HG03108 (cell line): Measurements from ENCODE around the gene NAE1.
"Not testable (repeated sequence)": the region's sequence is repeated elsewhere in the genome, so short reads cannot be mapped to it uniquely, and the experiment has no call there.

ENCODE experiments used
- ATAC-seq: cut with Tn5 transposase; IDR thresholded peaks from one replicate; pipeline ENCODE4 v1.9.1; 2021; ENCODE audit warnings: moderate library complexity; ENCODE audit not compliant: unreplicated experiment

NAE1 gene

DNA sequence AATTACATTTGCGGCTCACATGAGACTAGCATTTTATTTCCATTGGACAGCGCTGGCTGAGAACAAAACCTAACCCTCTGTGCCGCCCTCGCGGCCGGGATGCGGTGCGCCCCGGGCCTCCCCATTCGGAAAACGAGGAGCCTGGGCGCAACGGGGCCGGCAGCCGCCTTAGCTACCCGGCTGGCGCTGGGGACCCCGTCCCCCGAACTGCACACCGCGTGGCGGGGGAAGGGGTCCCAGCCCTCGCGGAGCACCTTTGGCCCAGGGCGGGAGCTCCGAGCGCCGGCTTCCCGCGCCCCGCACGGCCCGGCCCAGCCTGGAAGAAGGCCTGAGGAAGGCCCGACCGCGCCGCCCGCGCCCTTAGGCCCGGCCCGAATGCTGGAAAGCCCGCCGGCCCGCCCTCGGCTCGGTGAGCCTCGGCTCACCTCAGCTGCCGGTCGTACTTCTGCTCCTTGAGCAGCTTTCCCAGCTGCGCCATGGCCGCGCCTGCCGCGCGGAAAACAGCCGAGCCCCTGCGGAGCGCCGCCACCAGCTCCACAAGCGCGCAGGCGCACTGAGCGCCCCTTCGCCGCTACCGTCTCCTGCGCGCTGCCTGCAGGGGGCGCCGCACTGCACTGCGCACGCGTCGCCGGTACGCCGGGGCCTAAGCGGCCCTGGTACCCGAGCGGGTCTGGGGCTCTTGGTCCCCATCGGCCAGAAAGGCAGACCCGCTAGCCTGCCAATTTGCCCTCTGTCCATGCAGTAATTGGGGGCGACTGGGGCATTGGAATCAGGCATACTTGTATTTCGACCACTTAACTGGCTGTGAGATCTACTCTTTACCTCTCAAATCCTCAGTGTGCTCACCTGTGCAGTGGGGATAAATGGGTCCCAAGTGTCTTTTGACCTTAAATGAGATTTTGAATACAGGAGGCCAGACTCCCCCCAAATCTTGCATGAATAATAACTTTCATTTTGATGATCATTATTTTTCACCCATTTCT lies at the start of gene NAE1:
Gene NAE1 (minus strand): TSS at position 555 of the 983 bp plus-strand sequence. CDS start 77 bp downstream, at position 478.
- peak; percentile 91 for ATAC-seq

DNA sequence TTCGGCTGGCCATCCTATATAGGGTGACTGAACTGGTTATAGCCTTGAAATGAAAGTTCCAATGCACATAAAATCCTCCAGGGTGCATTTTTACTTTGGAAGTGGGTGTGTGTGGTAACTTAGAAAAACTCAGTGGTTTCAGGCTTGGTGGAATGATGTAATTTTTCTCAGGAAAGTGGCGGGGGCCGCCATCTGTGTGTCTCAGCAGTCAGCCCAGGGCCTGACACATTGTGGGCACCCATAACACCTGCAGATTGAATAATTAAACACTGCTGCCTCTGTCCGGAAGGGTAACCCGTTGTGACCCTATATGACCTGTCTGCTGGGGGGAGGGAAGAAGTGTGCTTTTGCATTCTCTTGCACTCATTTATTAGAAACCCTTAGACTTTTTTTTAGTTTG lies 47.3 kb upstream of the NAE1 start:
- ATAC-seq = no peak

DNA sequence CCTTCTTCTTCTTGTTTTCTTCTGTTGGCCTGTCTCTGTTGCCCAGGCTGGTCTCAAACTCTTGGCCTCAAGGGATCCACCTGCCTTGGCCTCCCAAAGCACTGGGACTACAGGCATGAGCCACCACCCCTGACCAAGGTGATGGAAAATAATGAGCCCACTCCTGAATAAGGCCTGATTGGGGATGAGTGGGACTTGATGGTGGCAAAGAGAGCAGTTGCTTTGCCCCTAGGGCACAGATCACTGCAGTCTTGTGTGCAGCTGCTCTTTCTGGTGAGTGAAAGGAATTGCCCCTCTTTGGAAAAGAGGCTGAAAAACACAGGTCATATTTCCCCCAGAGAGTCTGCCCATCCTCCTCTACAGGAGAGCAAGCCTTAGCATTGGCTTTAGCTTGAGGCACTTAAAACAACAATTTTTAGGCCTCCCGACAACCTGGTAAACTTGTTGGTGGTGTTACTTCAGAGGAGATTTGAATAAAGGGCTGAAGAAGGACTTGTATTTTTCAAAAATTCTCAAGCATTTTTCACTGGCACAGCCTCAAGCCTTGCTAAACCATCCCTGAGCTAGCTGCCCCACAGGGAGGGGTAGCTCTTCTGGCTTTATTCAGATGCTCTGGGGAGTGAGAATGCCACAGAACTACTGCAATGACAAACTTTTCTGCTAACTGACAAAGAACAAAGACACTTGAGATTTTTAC lies 43.5 kb upstream of the NAE1 start:
- ATAC-seq = no peak

DNA sequence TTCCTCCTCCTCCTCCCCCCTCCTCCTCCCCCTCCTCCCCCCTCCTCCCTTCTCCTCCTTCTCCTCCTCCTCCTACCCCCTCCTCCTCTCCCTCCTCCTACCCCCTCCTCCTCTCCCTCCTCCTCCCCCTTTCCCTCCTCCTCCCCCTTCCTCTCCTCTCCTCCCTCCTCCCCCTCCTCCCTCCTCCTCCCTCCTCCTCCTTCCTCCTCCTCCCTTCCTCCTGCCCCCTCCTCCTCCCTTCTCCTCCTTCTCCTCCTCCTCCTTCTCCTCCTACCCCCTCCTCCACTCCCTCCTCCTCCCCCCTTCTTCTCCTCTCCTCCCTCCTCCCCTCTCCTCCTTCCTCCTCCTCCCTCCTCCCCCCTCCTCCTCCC lies 42.9 kb upstream of the NAE1 start:
- ATAC-seq = no peak

DNA sequence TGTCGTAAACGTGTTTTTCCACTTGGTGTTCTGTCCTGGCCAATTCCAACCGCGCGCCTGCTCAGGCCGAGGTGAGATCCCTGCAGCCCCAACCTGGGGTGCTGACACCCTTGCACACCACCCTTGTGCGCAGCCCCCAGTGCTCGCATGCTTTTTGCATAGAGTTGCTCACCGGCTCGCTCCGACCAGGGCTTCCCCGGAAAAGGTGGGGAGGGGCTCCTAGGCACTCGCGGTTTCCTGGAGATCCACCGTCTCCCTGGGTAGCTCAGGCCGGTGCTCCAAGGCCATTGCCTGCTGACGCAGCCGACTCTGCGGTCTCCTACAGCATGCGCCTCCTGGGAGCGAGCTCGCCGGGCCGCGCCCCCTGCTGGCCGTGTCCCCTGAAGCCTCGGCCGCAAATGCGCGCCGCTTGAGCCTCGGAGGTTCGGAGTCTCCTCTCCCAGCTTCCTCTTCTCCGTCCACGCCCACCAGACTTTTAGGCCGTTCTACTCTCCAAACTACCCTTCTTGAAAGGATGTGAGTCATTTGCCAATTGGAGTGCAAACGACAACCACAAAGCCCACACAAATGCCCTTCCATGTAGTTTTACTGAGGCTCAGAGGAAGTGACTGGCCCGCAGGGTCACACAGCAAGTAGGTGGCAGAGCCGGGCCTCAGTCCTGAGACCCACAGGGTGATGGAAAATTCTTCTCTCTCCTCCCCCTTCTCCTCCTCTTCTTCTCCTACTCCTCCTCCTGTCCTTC lies 42.3 kb upstream of the NAE1 start:
- peak; percentile 72 for ATAC-seq

DNA sequence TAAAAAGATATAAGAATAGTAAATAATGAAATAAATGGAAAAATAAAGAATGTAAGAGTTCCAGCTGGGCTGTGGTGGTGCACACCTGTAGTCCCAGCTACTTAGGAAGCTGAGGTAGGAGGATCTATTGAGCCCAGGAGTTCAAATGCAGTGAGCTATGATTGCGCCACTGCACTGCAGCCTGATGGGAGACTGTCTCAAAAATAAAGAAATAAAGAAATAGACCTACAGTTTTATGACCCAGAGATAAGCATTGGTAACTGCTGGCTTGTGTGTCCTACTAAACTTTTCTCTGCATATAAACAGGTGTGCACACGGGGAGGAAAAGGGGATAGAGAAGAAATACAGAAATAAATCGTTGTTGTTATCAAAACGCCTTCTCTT lies 41.8 kb upstream of the NAE1 start:
- no peak for ATAC-seq

DNA sequence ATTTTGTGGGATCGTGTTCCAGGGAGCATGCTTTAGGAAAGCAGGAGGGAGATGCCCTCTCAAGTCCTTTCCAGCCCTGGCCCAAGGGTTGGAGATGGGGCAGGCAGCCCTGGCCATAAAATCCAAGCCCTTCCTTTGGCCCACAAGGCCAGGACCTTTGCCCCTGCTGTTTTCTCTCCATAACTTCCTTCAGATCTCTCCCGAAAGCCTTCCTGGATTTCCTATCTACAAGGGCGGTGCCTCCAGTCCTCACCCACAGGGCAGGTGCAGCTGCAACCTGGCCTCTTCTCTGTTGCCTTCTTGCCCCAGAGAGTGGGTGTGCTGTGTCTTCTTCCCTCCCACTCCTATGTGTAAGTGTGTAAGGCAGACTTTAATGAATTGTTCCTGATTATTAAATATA lies 41.1 kb upstream of the NAE1 start:
- no peak for ATAC-seq

DNA sequence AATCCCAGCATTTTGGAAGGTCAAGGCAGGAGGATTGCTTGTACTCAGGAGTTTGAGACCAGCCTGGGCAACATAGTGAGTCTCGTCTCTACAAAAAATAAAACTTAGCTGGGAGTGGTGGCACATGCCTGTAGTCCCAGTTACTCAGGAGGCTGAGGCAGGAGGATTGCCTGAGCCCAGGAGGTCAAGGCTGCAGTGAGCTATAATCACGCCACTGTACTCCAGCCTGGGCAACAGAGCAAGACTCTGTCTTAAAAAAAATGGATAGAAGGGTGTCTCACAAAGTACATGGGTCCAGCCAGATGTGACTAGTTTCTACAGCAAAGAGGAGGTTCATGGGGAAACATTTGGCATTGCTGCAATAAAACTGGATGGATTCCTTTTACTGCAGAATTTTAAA lies 40.6 kb upstream of the NAE1 start:
- not testable (repeated sequence) for ATAC-seq

DNA sequence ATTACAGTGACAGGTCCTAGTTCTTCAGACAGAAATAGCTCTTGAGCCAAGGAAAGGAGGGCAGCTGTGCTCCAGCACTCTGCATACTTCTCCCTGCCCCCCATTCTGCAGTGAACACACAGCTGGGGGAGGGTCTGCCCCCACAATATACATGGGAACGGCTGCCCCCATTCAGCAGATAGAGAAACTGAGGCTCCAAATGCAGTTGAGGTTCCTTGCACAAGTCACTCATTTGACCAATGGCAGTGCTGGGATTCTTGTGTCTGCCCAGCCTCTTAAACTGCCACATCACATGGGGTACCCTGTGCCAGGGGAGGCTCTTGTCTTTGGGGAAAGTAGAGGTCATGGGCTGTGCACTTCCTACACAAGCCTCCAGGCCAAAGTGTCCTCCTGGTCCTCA lies 38.6 kb upstream of the NAE1 start:
- ATAC-seq = no peak

DNA sequence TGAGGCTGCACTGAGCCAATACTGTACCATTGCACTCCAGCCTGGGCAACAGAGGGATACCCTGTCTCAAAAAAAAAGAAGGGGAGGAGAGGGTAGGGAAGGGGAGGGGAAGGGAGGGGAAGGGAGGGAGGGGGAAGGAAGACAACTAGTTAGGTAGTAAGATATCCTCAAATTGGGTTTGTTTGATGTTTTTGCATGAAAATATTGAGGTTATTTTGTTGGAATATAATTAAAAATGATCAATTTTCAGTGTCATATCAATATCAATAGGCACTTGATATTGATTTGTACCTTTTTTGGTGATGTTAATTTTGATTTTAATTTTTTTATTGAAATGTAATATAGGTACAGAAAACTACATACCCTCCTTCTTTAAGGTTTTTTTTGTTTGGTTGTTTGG lies 32.9 kb upstream of the NAE1 start:
- ATAC-seq = no peak

DNA sequence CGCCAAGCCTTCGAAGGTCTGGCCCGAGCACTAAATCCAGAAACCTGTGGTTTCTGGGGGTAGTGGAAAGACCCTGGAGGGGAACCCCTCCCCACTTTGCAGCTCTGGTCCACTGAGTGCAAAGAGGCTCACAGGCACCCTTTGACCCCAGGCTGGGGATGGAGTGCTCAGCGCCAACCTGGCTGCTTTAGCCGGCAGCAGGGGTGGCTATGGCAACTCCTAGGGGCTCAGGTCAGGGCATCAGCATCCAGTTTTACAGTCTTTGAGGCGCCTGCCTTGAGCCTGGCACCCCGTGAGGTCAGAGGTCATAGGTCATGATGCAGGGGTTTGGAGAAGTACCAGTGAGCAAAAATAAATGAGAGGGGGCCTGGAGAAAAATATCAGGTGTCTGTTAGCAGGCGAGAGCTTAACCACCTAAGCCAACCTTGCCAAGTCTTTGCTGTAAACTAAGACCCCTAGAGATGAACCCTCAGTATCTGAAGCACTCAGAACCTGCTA lies 31.3 kb upstream of the NAE1 start:
- ATAC-seq = no peak

DNA sequence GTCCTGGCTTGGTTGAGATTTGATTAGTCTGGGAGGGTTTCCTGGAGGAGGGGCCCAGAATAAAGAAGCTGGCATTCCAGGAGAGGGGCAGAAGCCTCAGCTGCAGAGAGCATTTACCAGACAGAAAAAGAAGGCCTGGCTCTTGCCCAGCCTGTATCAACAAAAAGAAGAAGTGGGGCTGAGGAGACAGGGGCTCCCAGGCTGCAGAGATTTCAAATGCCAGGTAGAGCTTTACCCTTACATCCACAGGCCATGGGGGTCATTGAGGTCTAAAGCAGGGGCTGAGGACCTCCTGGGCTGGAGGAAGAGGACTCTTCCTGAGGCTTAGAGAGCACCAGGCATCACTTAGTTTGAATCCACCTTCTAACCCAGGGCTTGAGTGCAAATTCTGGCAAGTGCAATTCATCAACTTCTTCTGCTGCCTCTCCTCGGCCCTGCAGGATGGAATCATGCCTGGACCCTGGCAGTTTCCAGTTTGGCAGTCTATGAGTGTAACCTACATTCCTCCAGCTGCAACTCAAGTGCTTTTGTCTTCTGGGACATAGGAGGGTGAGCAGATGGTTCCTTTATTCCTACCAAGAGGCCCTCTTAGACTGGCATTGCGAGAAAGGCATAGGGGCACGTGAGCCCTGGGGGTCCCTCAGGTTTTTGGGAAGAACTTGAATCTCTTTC lies 28.8 kb upstream of the NAE1 start:
- no peak for ATAC-seq

DNA sequence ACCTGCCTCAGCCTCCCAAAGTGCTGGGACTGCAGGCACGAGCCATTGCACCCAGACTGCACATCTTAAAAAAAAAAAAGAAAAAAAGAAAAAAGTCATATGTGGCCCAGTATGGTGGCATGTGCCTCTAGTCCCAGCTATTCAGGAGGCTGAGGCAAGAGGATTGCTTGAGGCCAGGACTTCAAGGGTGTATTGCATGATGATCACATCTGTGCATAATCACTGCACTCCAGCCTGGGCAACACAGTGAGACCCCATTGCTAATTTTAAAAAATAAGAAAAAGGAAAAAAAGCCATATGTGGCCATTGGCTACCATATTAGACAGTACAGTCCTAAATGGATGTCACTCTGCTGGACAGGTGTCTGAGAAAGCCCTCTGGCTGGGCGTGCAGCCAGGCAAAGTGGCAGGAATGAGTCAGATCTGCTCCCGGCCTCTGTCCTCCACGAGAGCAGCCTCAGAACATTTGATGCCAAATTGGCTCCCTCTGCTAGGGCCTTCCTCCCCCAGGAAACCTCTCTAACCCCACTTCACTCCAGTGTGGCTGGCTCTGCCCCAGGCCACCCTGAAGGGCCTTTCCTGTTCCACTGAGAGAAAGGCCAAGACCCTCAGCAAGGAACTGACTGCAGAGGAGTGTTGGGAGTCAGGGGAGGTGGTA lies 28.1 kb upstream of the NAE1 start:
- peak; percentile 68 for ATAC-seq

DNA sequence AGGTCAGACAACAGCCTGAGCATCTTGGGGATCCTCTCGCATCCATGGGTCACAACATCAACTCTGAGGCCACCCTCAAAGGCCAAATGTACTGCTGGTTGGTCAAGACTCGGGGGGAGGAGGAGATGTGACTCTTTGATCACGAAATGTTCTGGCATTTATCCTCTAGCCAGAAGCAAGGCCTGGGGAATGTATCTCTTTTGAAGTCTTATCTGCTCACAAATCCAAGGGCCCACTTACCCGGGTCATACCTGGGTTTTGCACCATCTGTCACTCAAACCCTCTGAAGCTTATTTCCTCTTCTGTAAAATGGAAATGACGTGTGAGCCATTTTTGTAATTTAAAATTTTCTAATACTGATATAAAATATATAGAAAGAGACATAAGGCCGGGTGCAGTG lies 26.7 kb upstream of the NAE1 start:
- ATAC-seq = no peak

DNA sequence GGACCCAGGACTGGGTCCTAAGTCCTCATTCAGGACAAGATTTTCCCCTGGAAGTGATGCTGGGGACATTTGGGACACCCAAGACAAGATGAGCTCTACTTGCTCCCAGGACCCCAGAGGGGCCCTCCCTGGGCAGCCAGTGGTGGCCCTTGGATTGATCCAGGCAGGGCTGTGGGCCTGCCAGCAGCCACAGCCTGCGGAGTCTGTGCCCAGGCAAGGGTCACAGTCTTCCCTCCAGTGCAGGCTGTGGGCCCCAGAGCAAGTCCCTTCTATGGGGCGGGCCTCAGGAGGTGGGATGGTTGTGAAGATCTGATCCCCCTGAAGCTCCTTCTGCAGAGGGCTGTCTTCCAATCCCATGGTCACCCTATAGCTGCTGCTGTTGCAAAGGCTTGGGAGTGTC lies 26.0 kb upstream of the NAE1 start:
- ATAC-seq = no peak

DNA sequence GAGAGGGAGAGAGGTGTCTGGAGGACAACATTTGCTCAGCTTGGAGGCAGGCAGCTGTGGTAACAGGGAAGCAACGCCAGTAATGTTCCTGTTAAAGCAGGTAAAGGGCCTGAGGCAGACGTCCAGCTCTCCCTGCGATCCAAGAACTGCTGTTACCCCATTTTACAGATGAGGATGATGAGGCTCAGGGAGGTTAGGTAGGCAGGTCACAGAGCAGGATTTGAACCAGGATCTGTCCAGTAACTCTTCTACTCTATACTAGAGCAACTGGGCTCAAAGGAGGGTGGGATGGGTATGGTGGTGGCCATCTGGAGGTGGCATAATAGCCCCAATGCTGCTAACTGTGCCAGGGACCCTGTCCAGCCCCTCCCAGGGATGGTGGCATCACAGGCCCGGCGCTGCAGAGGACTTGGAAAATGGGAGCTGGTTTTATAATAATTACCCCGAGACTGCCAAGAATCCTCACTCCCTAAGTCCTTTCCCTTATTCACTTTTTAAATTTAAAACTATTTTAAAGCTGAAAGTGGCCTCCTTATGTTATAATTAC lies 25.5 kb upstream of the NAE1 start:
- ATAC-seq = no peak

DNA sequence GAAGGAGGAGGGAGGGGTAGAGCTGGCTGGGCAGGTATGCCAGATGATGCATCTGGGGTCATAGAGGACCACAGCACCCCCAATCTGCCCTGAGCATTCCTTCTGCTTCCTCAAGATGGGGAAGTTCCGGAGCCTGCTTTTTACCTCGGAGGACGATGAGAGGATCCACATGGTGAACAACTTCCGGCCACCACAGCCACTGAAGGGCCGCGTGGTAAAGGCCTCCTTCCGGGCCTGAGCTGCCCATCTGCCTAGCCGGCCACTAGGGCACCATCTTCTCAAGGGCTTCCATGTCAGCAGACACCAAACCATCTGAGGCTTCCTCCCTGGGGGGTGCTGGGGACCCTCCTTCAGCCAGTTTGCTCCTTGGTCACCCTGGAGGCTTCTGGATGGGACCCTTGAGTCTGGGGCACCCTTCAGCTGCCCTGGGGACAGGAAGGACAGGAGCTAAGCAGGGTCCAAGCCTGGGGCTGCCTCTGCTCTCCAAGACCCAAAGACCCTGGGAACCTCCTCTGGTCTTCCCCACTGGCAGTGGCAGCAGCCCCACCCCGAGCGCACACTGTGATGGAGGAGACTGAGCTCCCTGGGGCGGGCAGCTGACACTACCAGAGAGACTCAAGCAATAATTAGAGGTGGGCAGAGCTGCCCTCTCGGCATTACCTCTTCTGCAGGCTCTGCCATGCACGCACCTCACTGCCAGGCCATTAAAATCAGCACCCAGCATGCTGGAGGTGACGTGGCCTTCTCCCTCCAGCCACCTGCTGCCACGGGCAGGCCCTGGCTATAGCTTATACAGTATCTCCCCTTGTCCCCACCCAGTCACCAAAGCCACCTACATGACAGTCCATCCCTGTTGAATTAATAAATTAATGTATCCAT lies 22.7 kb upstream of the NAE1 start:
- no peak for ATAC-seq

DNA sequence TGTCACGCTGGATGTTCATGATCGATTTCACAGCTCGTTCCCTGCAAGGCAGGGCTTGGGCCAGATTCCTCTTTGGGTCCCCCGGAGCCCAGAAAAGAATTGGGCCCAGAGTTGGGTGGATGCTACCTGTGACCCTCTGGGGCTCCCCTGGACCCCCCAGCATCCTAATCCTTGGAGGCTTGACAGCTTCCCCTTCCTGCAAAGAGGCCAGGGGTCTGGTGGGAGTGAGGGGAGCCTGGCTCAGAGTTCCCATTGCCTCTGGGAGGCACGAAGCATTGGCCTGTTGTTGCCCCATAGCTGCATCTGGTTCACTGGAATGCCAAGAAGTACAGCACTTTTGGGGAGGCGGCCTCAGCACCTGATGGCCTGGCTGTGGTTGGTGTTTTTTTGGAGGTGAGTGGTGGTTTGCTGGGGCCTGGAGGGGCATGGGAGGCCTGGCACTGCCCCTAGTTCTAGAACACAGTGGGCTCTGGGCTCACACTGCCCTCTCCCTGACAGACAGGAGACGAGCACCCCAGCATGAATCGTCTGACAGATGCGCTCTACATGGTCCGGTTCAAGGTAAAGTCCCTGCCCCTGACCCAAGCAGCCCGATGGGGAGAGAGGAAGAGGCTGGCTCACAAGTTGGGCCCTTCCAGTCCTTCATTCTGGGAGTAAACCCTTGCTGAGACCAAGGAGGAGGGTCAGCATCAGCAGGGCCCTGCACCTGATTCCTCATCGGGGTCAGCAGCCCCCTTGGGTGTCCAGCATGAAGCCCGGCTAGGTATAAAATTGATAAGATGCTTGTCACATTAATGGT lies 20.6 kb upstream of the NAE1 start:
- ATAC-seq = no peak
